Measurements from ENCODE around the gene FSTL3. TPM values are rescaled to one million over a fixed set of nuclear protein-coding genes. Genes with fewer than 3 reads are reported as not detected.

Gene FSTL3
- total and polyA plus RNA-seq, 2 of the 8 experiments (the other 6 are each of a cell fraction or from before 2014, with no cell fraction given), result 8.1 to 11.8 TPM

DNA sequence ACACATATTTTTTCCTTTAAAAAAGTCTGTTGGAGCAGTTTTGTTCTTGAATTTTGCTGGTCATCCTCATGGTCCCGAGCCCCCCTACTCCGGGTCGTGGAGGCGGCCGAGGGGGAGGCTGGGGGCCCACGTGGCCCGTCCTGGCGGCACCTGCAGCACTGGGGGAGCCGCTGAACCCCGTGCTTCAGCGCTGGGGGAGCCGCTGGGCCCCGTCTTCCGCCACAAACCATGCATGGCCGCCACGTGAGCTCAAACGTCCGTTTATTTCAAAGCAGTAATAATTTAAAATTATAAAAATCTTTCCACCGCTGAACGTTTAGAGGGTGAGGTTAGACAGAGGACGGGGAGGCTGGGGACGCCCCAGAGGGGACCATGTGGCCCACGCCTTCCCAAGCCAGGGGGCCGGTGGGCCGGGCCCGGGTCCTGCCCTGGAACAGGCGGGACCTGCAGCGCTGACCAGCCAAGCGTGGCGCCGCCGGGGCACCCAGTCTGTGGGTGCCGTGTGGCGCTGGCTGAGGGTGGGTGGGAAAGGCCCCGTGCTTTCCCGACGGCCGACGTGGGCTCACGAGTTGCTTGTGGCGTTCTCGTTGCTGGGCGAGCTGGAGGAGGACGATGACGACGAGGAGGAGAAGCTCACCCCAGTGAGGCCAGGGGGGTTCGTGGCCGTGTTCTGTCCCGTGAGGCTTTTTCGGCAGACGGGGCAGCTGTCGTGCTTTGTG lies 28.5 kb upstream of the FSTL3 start:
- no peak overlapping the region for H3K9ac ChIP-seq (replicated peaks in 1 of 4; ENCODE audit: extremely low read depth in 1 of 4, low read depth in 3 of 4, low read length in 3 of 4)
- DNase-seq (ENCODE audit: low read depth in 1 of 2, low spot score in 2 of 2), result no peak
- no peak overlapping the region for H2BK12ac ChIP-seq (ENCODE audit: low read depth, low read length)
- no peaks in the 10 kb centered on the region for H3K9me3 ChIP-seq (ENCODE audit: insufficient read depth in 2 of 2, low read depth in 1 of 2, low read length in 1 of 2)
- no peaks in the 10 kb centered on the region for H3K23me2 ChIP-seq (ENCODE audit: low read depth, low read length)
- no peak overlapping the region for H3K4me3 ChIP-seq (ENCODE audit: extremely low read depth in 1 of 4, insufficient read depth in 2 of 4, low read depth in 3 of 4, low read length in 4 of 4)
- H3K4me2 ChIP-seq (ENCODE audit: insufficient read depth in 1 of 2, low read depth in 2 of 2, low read length in 2 of 2), result no peak overlapping the region
- H4K91ac ChIP-seq (replicated peaks; ENCODE audit: insufficient read length, low read length), result no peak overlapping the region
- no peak overlapping the region for H2BK5ac ChIP-seq (ENCODE audit: low read depth, low read length)
- H3K23ac ChIP-seq (ENCODE audit: insufficient read length), result no peak overlapping the region
- H3K79me1 ChIP-seq (ENCODE audit: low read depth, low read length), result no peaks in the 10 kb centered on the region
- peaks cover 0 to 8% of the 10 kb centered on the region in 2 experiments; a peak in 2 of 4 replicates for H3K79me2 ChIP-seq (ENCODE audit: control insufficient read depth in 1 of 2, insufficient read depth in 2 of 2, low read length in 2 of 2)
- H3K4me1 ChIP-seq (replicated peaks in 1 of 4; ENCODE audit: control insufficient read depth in 3 of 4, insufficient read depth in 4 of 4, low read length in 3 of 4), result no peaks in the 10 kb centered on the region
- H2BK120ac ChIP-seq (replicated peaks; ENCODE audit: low read depth, low read length), result no peak overlapping the region
- no peak overlapping the region for H3K4ac ChIP-seq (replicated peaks; ENCODE audit: insufficient read length, low read depth, low read length)
- no peak for FAIRE-seq
- no peak overlapping the region for H2AK5ac ChIP-seq (ENCODE audit: low read depth, low read length)
- H4K20me1 ChIP-seq (replicated peaks in 1 of 2; ENCODE audit: control insufficient read depth in 1 of 2, insufficient read depth in 2 of 2, low read length in 2 of 2), result peaks cover 8 to 18% of the 10 kb centered on the region in 2 experiments
- H2AFZ ChIP-seq (ENCODE audit: low read length), result no peak overlapping the region
- CTCF ChIA-PET (ENCODE audit: partially characterized antibody), result interaction anchor here (1.8 kb wide), 1 partner anchor 13 kb away, joined by 4 read pairs; no protein-coding TSS in a partner anchor
- H3K18ac ChIP-seq (ENCODE audit: extremely low read depth, low read length), result no peak overlapping the region
- no peak overlapping the region for H2BK15ac ChIP-seq (ENCODE audit: low read length)
- H4K5ac ChIP-seq (ENCODE audit: insufficient read length, low read depth, low read length), result no peak overlapping the region
- peaks cover 0 to 68% (median 18%) of the 10 kb centered on the region in 4 experiments; a peak in 6 of 8 replicates for H3K36me3 ChIP-seq (ENCODE audit: control insufficient read depth in 2 of 4, insufficient read depth in 4 of 4, low read length in 3 of 4)
- POLR2A ChIA-PET (ENCODE audit: partially characterized antibody), result interaction anchor here (0.9 to 2.3 kb wide), 3 partner anchors 9 to 73 kb away, joined by 3 to 9 read pairs (median 3); no protein-coding TSS in a partner anchor
- 94% methylated on average over 43 of the region's 52 CpGs; no CpG with 5 or more reads in 1 of the 2 experiments for WGBS, 2 experiments (ENCODE audit: extremely low coverage in 1 of 2, insufficient coverage in 1 of 2, insufficient read length in 1 of 2, insufficient replicate concordance in 2 of 2, low coverage in 1 of 2, low lambda C conversion rate in 2 of 2, missing lambda C conversion rate in 1 of 2)
- H2BK20ac ChIP-seq (ENCODE audit: low read length), result no peak overlapping the region
- H3K14ac ChIP-seq (ENCODE audit: insufficient read length), result no peak overlapping the region
- no peak overlapping the region for H3K27ac ChIP-seq (ENCODE audit: low read depth, low read length)
- no peak overlapping the region for H4K8ac ChIP-seq (ENCODE audit: extremely low read depth, insufficient read depth, low read length)
- no peak overlapping the region for H3K56ac ChIP-seq (replicated peaks; ENCODE audit: insufficient read length, low read depth, low read length)
- H3K27me3 ChIP-seq (replicated peaks in 1 of 4; ENCODE audit: control insufficient read depth in 3 of 4, extremely low read depth in 1 of 4, insufficient read depth in 3 of 4, low read length in 3 of 4), result no peaks in the 10 kb centered on the region
- TF ChIP-seq SUZ12 (IDR thresholded peaks at IDR 0.05; ENCODE audit: low read length), result no peak
- no peak for TF ChIP-seq EZH2 (IDR thresholded peaks at IDR 0.05; ENCODE audit: low read depth, low read length, severe bottlenecking)
- TF ChIP-seq TAF1 (IDR thresholded peaks at IDR 0.05; ENCODE audit: low read depth, low read length), result no peak
